NB4 (cell line): Measurements from ENCODE around the gene CDK2.

Source experiments
- CTCF ChIP-seq: IDR thresholded peaks from one replicate; pipeline ENCODE4 v1.5.1; 2012; ENCODE audit warnings: low read depth, low read length
- MAX ChIP-seq: IDR thresholded peaks from 2 replicates; pipeline ENCODE4 v1.6.1; 2011; ENCODE audit warnings: low read depth, low read length
- POLR2A ChIP-seq: IDR thresholded peaks from 2 replicates; pipeline ENCODE4 v1.6.1; 2011; ENCODE audit warnings: mild to moderate bottlenecking; ENCODE audit not compliant: insufficient read length; ENCODE audit errors: extremely low read depth

DNA sequence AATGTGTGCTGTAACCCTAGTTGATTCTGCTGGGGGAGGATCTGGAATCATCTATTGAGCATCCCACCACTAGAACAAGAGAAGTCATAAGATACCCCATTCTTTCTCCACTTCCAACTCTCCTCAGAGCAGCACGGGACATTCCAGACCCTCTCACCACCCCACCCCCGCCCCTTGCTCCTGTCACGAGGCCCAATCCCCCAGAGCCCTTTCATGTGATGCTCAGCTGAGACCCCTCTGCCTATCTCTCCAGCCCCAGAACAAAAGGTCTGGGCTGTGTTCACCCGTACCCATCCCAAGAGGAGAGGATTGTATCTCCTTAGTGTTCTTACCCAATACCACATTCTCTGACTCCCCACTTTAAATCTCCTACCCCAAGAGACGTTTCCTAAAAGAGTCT is 1.4 kb upstream of the CDK2 start:
- TF ChIP-seq CTCF = no peak
- TF ChIP-seq POLR2A = no peak
- no peak for TF ChIP-seq MAX
